OCI-LY1 (cell line): Measurements from ENCODE around the gene F5.

Source experiments
- H2AFZ ChIP-seq: fragments of 200-600 bp; sonication (generic), shearing (Covaris generic); 2 replicates; pipeline ENCODE4 v1.6.0; 2014; ENCODE audit warnings: antibody characterized with exemption, mild to moderate bottlenecking, low read length
- H3F3A ChIP-seq: fragments of 200-600 bp; sonication (generic), shearing (Covaris generic); 2 replicates; pipeline ENCODE4 v1.6.0; 2014; ENCODE audit warnings: mild to moderate bottlenecking, antibody characterized with exemption, low read length, moderate library complexity; ENCODE audit not compliant: insufficient read depth
- H3K27ac ChIP-seq: fragments of 200-600 bp; sonication (generic); 2 replicates; pipeline ENCODE4 v1.5.1; 2014; ENCODE audit warnings: low read length, mixed run types, mild to moderate bottlenecking, low read depth; ENCODE audit not compliant: poor library complexity, severe bottlenecking
- H3K27me3 ChIP-seq: fragments of 200-600 bp; sonication (generic); 2 replicates; pipeline ENCODE4 v1.6.0; 2014; ENCODE audit warnings: antibody characterized with exemption, mild to moderate bottlenecking, low read length, moderate library complexity; ENCODE audit not compliant: insufficient read depth
- H3K36me3 ChIP-seq: fragments of 200-600 bp; sonication (generic); 2 replicates; pipeline ENCODE4 v1.6.1; 2014; ENCODE audit warnings: mild to moderate bottlenecking, antibody characterized with exemption, low read length, moderate library complexity, mixed read lengths; ENCODE audit not compliant: insufficient read depth
- H3K4me1 ChIP-seq: fragments of 200-600 bp; sonication (generic); 2 replicates; pipeline ENCODE4 v1.5.1; 2014; ENCODE audit warnings: mild to moderate bottlenecking, low read length, moderate library complexity; ENCODE audit not compliant: insufficient read depth, severe bottlenecking
- H3K4me2 ChIP-seq: fragments of 200-600 bp; sonication (generic), shearing (Covaris generic); 2 replicates; pipeline ENCODE4 v1.6.1; 2014; ENCODE audit warnings: low read length
- H3K4me3 ChIP-seq: fragments of 200-600 bp; sonication (generic); 2 replicates; pipeline ENCODE4 v1.5.1; 2014; ENCODE audit warnings: low read length, low read depth, mild to moderate bottlenecking, mixed read lengths; ENCODE audit not compliant: poor library complexity, severe bottlenecking
- H3K79me2 ChIP-seq: fragments of 200-600 bp; shearing (Covaris generic); 2 replicates; pipeline ENCODE4 v1.6.1; 2016; ENCODE audit warnings: mixed run types, low read length, mixed read lengths; ENCODE audit not compliant: insufficient read depth
- H3K9ac ChIP-seq: fragments of 200-600 bp; sonication (generic), shearing (Covaris generic); 2 replicates; pipeline ENCODE4 v1.6.1; 2014; ENCODE audit warnings: mild to moderate bottlenecking, low read length, mixed read lengths
- H3K9me2 ChIP-seq: fragments of 200-600 bp; sonication (generic), shearing (Covaris generic); 2 replicates; pipeline ENCODE4 v1.6.1; 2014; ENCODE audit warnings: low read depth, mild to moderate bottlenecking, low read length, mixed read lengths
- H3K9me3 ChIP-seq: fragments of 200-600 bp; shearing (Covaris generic); 2 replicates; pipeline ENCODE4 v1.6.1; 2014; ENCODE audit warnings: low read length, mixed read lengths
- H4K20me1 ChIP-seq: fragments of 200-600 bp; sonication (generic), shearing (Covaris generic); 2 replicates; pipeline ENCODE4 v1.6.0; 2016; ENCODE audit warnings: mild to moderate bottlenecking, low read length; ENCODE audit not compliant: insufficient read depth
- CTCF ChIP-seq: fragments of 200-600 bp; sonication (generic), shearing (Covaris generic); IDR thresholded peaks from 2 replicates; pipeline ENCODE4 v1.5.1; 2017; ENCODE audit warnings: mild to moderate bottlenecking, antibody characterized with exemption, low read length, moderate library complexity, mixed read lengths
- EZH2 ChIP-seq: fragments of 200-600 bp; sonication (generic), shearing (Covaris generic); IDR thresholded peaks from 2 replicates; pipeline ENCODE4 v1.8.0; 2017; ENCODE audit warnings: borderline replicate concordance, mixed run types, mild to moderate bottlenecking, antibody characterized with exemption, low read length, moderate library complexity, mixed read lengths

The F5 gene

GRCh38 chr1:169514566-169515270, 71.6 kb downstream of the F5 start:
- H3K9me2 ChIP-seq: no peaks in the 10 kb centered on the region
- no peak overlapping the region for H3K27ac ChIP-seq
- TF ChIP-seq EZH2 (no peak), CTCF (no peak)
- H4K20me1 ChIP-seq: no peaks in the 10 kb centered on the region
- H3K4me1 ChIP-seq: no peaks in the 10 kb centered on the region
- H3K9me3 ChIP-seq: no peaks in the 10 kb centered on the region
- no peaks in the 10 kb centered on the region for H3K36me3 ChIP-seq
- H3K79me2 ChIP-seq: no peaks in the 10 kb centered on the region
- no peak overlapping the region for H3K9ac ChIP-seq
- peaks cover 5% of the 10 kb centered on the region; the same call in 1 of the 2 replicates for H3K27me3 ChIP-seq
- H3K4me3 ChIP-seq: no peak overlapping the region
- no peaks in the 10 kb centered on the region for H3F3A ChIP-seq
- no peak overlapping the region for H3K4me2 ChIP-seq
- H2AFZ ChIP-seq: no peak overlapping the region

GRCh38 chr1:169513208-169513607, 73.1 kb downstream of the F5 start:
- Histone ChIP-seq H3K4me1 (no peaks in the 10 kb centered on the region), H3K4me2 (no peak overlapping the region), H3K9ac (no peak overlapping the region), H3K9me3 (no peaks in the 10 kb centered on the region), H2AFZ (no peak overlapping the region), H3K79me2 (no peaks in the 10 kb centered on the region), H3K36me3 (no peaks in the 10 kb centered on the region), H3F3A (no peaks in the 10 kb centered on the region), H4K20me1 (no peaks in the 10 kb centered on the region), H3K27ac (no peak overlapping the region), H3K27me3 (peaks cover 5% of the 10 kb centered on the region; the same call in 1 of the 2 replicates), H3K9me2 (no peaks in the 10 kb centered on the region), H3K4me3 (no peak overlapping the region)
- TF ChIP-seq EZH2: no peak
- no peak for TF ChIP-seq CTCF

GRCh38 chr1:169511316-169512005, 74.8 kb downstream of the F5 start:
- Histone ChIP-seq H3K4me2 (no peak overlapping the region), H3K4me1 (no peaks in the 10 kb centered on the region), H3K79me2 (no peaks in the 10 kb centered on the region), H3F3A (no peaks in the 10 kb centered on the region), H3K9me3 (no peaks in the 10 kb centered on the region), H4K20me1 (no peaks in the 10 kb centered on the region), H3K9me2 (no peaks in the 10 kb centered on the region), H3K36me3 (no peaks in the 10 kb centered on the region), H3K4me3 (no peak overlapping the region), H3K27ac (no peak overlapping the region), H3K9ac (no peak overlapping the region), H2AFZ (no peak overlapping the region), H3K27me3 (peaks cover 5% of the 10 kb centered on the region; the same call in 1 of the 2 replicates)
- no peak for TF ChIP-seq EZH2
- TF ChIP-seq CTCF: no peak
